Neural cell (in vitro differentiated cells): ENCODE results near the gene SSBP3. TPM values are rescaled to one million over a fixed set of nuclear protein-coding genes. Genes with fewer than 3 reads are reported as not detected.
A peak's percentile ranks its signal among the peaks of the same experiment; 100 is the strongest.

Source experiments
- H2AFZ ChIP-seq: fragments of 200-600, 300-800 bp; sonication (generic), shearing (Covaris generic); 2 replicates; pipeline ENCODE4 v1.6.0; 2014; ENCODE audit warnings: low read depth, mild to moderate bottlenecking, antibody characterized with exemption, low read length, moderate library complexity
- H3F3A ChIP-seq: fragments of 200-600 bp; shearing (Covaris generic); 2 replicates; pipeline ENCODE4 v1.6.1; 2016; ENCODE audit warnings: mild to moderate bottlenecking, moderate library complexity, mixed read lengths, antibody characterized with exemption, low read length; ENCODE audit not compliant: insufficient read depth, poor library complexity, severe bottlenecking
- H3K27ac ChIP-seq: fragments of 200-600, 300-800 bp; sonication (generic), shearing (Covaris generic); 2 replicates; pipeline ENCODE4 v1.5.1; 2014; ENCODE audit warnings: mild to moderate bottlenecking, low read length, moderate library complexity
- H3K27me3 ChIP-seq: fragments of 300-800, 200-600 bp; sonication (generic), shearing (Covaris generic); 2 replicates; pipeline ENCODE4 v1.6.0; 2014; ENCODE audit warnings: mild to moderate bottlenecking, low read depth, low read length, moderate library complexity; ENCODE audit not compliant: insufficient read depth
- H3K36me3 ChIP-seq: fragments of 300-800, 200-600 bp; sonication (generic), shearing (Covaris generic); 2 replicates; pipeline ENCODE4 v1.5.1; 2014; ENCODE audit warnings: mild to moderate bottlenecking, antibody characterized with exemption, low read length, moderate library complexity; ENCODE audit not compliant: insufficient read depth
- H3K4me2 ChIP-seq: fragments of 300-800, 200-600 bp; sonication (generic), shearing (Covaris generic); 2 replicates; pipeline ENCODE4 v1.6.0; 2014; ENCODE audit warnings: mild to moderate bottlenecking, low read length
- H3K4me3 ChIP-seq: fragments of 300-800, 200-600 bp; sonication (generic), shearing (Covaris generic); 2 replicates; pipeline ENCODE4 v1.5.1; 2014; ENCODE audit warnings: mild to moderate bottlenecking, low read length, moderate library complexity
- H3K79me2 ChIP-seq: fragments of 200-600 bp; shearing (Covaris generic); replicated peaks from 2 replicates; pipeline ENCODE4 v1.6.0; 2014; ENCODE audit warnings: mild to moderate bottlenecking, low read length, moderate library complexity; ENCODE audit not compliant: insufficient read depth
- H3K9ac ChIP-seq: fragments of 300-800, 200-600 bp; sonication (generic), shearing (Covaris generic); 2 replicates; pipeline ENCODE4 v1.6.1; 2016; ENCODE audit warnings: mild to moderate bottlenecking, low read length, mixed read lengths
- H3K9me2 ChIP-seq: fragments of 200-600 bp; shearing (Covaris generic); 2 replicates; pipeline ENCODE4 v1.6.1; 2016; ENCODE audit warnings: mild to moderate bottlenecking, low read length, mixed read lengths; ENCODE audit not compliant: insufficient read depth
- H3K9me3 ChIP-seq: fragments of 200-600, 300-800 bp; sonication (generic), shearing (Covaris generic); 2 replicates; pipeline ENCODE4 v1.6.1; 2016; ENCODE audit warnings: mild to moderate bottlenecking, mixed run types, low read length, moderate library complexity, mixed read lengths
- H4K20me1 ChIP-seq: fragments of 200-600 bp; shearing (Covaris generic); 2 replicates; pipeline ENCODE4 v1.6.1; 2016; ENCODE audit warnings: mild to moderate bottlenecking, mixed run types; ENCODE audit not compliant: insufficient read depth
- CTCF ChIP-seq: fragments of 450-650 bp; IDR thresholded peaks from 2 replicates; pipeline ENCODE4 v1.5.1; 2014; ENCODE audit warnings: antibody characterized with exemption, mild to moderate bottlenecking, moderate library complexity; ENCODE audit not compliant: poor library complexity, severe bottlenecking
- EP300 ChIP-seq: fragments of 450-650 bp; conservative IDR thresholded peaks from 2 replicates; pipeline ENCODE4 v1.6.1; 2014; ENCODE audit warnings: antibody characterized with exemption, mild to moderate bottlenecking, moderate library complexity; ENCODE audit not compliant: poor library complexity, severe bottlenecking
- EZH2 ChIP-seq: fragments of 200-600, 300-800 bp; shearing (Covaris generic), sonication (generic); IDR thresholded peaks from 2 replicates; pipeline ENCODE4 v1.6.1; 2014; ENCODE audit warnings: antibody characterized with exemption, low read length, borderline replicate concordance, mild to moderate bottlenecking; ENCODE audit not compliant: insufficient read depth, poor library complexity, severe bottlenecking
- MXI1 ChIP-seq: fragments of 450-650 bp; conservative IDR thresholded peaks from 2 replicates; pipeline ENCODE4 v1.6.1; 2014; ENCODE audit warnings: antibody characterized with exemption, mild to moderate bottlenecking; ENCODE audit not compliant: poor library complexity, severe bottlenecking
- POLR2AphosphoS5 ChIP-seq: IDR thresholded peaks from 2 replicates; pipeline ENCODE4 v1.6.1; 2012
- RAD21 ChIP-seq: fragments of 450-650 bp; conservative IDR thresholded peaks from 2 replicates; pipeline ENCODE4 v1.6.1; 2014; ENCODE audit warnings: antibody characterized with exemption, mild to moderate bottlenecking, moderate library complexity
- SMC3 ChIP-seq: fragments of 450-650 bp; conservative IDR thresholded peaks from 2 replicates; pipeline ENCODE4 v1.6.1; 2014; ENCODE audit warnings: antibody characterized with exemption, mild to moderate bottlenecking, moderate library complexity; ENCODE audit not compliant: poor library complexity
- TAF1 ChIP-seq: IDR thresholded peaks from 2 replicates; pipeline ENCODE4 v1.6.1; 2012; ENCODE audit warnings: low read depth
- polyA plus RNA-seq: library from polyadenylated mRNA; depleted of rRNA; stranded (reverse); fragments of >200 nt; gene quantifications from 2 replicates; pipeline ENCODE4 v1.2.3, GENCODE V29; 2014
- TF ChIP-seq, protein P1 (sequence below): IDR thresholded peaks from 2 replicates; pipeline ENCODE4 v1.6.1; 2012; ENCODE audit warnings: borderline replicate concordance

Gene SSBP3
- polyA plus RNA-seq, 1 donor from 2014 or later: 77.4 TPM

GRCh38 chr1:54274448-54274847 lies 131.7 kb downstream of the SSBP3 start:
- peaks cover 12% of the 10 kb centered on the region for H4K20me1 ChIP-seq
- no peak overlapping the region for H2AFZ ChIP-seq
- H3K9ac ChIP-seq: no peak overlapping the region
- no peaks in the 10 kb centered on the region for H3K27me3 ChIP-seq
- H3K4me2 ChIP-seq: no peak overlapping the region
- no peak overlapping the region for H3K27ac ChIP-seq
- TF ChIP-seq RAD21 (no peak), POLR2AphosphoS5 (no peak), MXI1 (no peak), TAF1 (no peak), EP300 (no peak), SMC3 (no peak), EZH2 (no peak), CTCF (no peak)
- TF ChIP-seq, protein P1, sequence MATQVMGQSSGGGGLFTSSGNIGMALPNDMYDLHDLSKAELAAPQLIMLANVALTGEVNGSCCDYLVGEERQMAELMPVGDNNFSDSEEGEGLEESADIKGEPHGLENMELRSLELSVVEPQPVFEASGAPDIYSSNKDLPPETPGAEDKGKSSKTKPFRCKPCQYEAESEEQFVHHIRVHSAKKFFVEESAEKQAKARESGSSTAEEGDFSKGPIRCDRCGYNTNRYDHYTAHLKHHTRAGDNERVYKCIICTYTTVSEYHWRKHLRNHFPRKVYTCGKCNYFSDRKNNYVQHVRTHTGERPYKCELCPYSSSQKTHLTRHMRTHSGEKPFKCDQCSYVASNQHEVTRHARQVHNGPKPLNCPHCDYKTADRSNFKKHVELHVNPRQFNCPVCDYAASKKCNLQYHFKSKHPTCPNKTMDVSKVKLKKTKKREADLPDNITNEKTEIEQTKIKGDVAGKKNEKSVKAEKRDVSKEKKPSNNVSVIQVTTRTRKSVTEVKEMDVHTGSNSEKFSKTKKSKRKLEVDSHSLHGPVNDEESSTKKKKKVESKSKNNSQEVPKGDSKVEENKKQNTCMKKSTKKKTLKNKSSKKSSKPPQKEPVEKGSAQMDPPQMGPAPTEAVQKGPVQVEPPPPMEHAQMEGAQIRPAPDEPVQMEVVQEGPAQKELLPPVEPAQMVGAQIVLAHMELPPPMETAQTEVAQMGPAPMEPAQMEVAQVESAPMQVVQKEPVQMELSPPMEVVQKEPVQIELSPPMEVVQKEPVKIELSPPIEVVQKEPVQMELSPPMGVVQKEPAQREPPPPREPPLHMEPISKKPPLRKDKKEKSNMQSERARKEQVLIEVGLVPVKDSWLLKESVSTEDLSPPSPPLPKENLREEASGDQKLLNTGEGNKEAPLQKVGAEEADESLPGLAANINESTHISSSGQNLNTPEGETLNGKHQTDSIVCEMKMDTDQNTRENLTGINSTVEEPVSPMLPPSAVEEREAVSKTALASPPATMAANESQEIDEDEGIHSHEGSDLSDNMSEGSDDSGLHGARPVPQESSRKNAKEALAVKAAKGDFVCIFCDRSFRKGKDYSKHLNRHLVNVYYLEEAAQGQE: no peak
- H3K36me3 ChIP-seq: no peaks in the 10 kb centered on the region
- H3K4me3 ChIP-seq: no peak overlapping the region
- H3F3A ChIP-seq: no peaks in the 10 kb centered on the region
- no peaks in the 10 kb centered on the region for H3K9me2 ChIP-seq
- H3K79me2 ChIP-seq: peaks cover 38% of the 10 kb centered on the region
- no peaks in the 10 kb centered on the region for H3K9me3 ChIP-seq

- Histone ChIP-seq H4K20me1 (peaks cover 12% of the 10 kb centered on the region), H3K9me3 (no peaks in the 10 kb centered on the region), H3K27me3 (no peaks in the 10 kb centered on the region), H3K36me3 (no peaks in the 10 kb centered on the region), H3K4me2 (no peak overlapping the region), H3K9me2 (no peaks in the 10 kb centered on the region), H3K79me2 (peaks cover 38% of the 10 kb centered on the region), H3K27ac (no peak overlapping the region), H2AFZ (no peak overlapping the region), H3K9ac (no peak overlapping the region), H3F3A (no peaks in the 10 kb centered on the region), H3K4me3 (peak overlapping the region; percentile 23)
- TF ChIP-seq POLR2AphosphoS5: no peak
- TF ChIP-seq, protein P1: no peak
- no peak for TF ChIP-seq SMC3
- no peak for TF ChIP-seq MXI1
- TF ChIP-seq EP300: no peak
- TF ChIP-seq CTCF: no peak
- no peak for TF ChIP-seq RAD21
- no peak for TF ChIP-seq EZH2
- TF ChIP-seq TAF1: no peak
Observed at GRCh38 chr1:54273795-54274163, 132.4 kb downstream of the SSBP3 start.
